ENCODE data around the gene RASD2. TPM values are rescaled to one million over a fixed set of nuclear protein-coding genes. Genes with fewer than 3 reads are reported as not detected.

Gene RASD2
- total RNA-seq, 1 donor from 2014 or later: 2.0 TPM

GRCh38 chr22:35544827-35545226 is 4.2 kb downstream of the RASD2 start:
- intact Hi-C loops (cut with DNase I): no loop called here
- H3K27ac ChIP-seq: no peak overlapping the region

DNA sequence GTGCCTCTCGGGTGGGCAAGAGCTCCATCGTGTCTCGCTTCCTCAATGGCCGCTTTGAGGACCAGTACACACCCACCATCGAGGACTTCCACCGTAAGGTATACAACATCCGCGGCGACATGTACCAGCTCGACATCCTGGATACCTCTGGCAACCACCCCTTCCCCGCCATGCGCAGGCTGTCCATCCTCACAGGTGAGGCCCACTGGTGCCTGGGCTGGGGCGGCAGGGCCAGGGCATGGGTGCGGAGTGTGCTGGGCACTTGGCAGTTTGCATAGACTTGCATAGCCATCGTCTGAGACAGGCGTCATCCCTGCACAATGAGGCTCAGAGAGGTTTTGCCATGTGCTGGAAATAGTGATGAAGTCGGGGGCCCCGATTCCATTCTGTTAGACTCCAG is 6.3 kb downstream of the RASD2 start:
- Histone ChIP-seq H3K27me3 (no peaks in the 10 kb centered on the region), H3K9me3 (no peaks in the 10 kb centered on the region), H3K4me1 (no peaks in the 10 kb centered on the region), H3K36me3 (no peaks in the 10 kb centered on the region), H3K27ac (no peak overlapping the region), H3K4me3 (no peak overlapping the region)
- DNase-seq (ENCODE audit: extremely low spot score in 2 of 2): no peak
- TF ChIP-seq POLR2A (IDR thresholded peaks at IDR 0.05): no peak
- TF ChIP-seq CTCF (IDR thresholded peaks at IDR 0.05): no peak
- TF ChIP-seq POLR2AphosphoS5 (IDR thresholded peaks at IDR 0.05; ENCODE audit: insufficient read depth in 1 of 2, low read depth in 1 of 2): no peak
- intact Hi-C loops (cut with DNase I): no loop called here

More at GRCh38 chr22:35544827-35545226, 4.2 kb downstream of the RASD2 start:
- Histone ChIP-seq H3K4me3 (no peak overlapping the region), H3K36me3 (no peaks in the 10 kb centered on the region), H3K9me3 (no peaks in the 10 kb centered on the region), H3K4me1 (peaks cover 13% of the 10 kb centered on the region), H3K27me3 (no peaks in the 10 kb centered on the region)
- TF ChIP-seq POLR2AphosphoS5 (IDR thresholded peaks at IDR 0.05; ENCODE audit: insufficient read depth in 1 of 2, low read depth in 1 of 2): no peak
- no peak for TF ChIP-seq CTCF (IDR thresholded peaks at IDR 0.05)
- TF ChIP-seq POLR2A (IDR thresholded peaks at IDR 0.05): no peak
- no peak for DNase-seq (ENCODE audit: extremely low spot score in 2 of 2)

- H3K36me3 ChIP-seq: no peaks in the 10 kb centered on the region
- H3K9me3 ChIP-seq: no peaks in the 10 kb centered on the region
- intact Hi-C loops (cut with DNase I): no loop called here
- no peak overlapping the region for H3K4me3 ChIP-seq
- H3K27ac ChIP-seq: no peak overlapping the region
- no peaks in the 10 kb centered on the region for H3K4me1 ChIP-seq
- no peak for TF ChIP-seq POLR2AphosphoS5 (IDR thresholded peaks at IDR 0.05; ENCODE audit: insufficient read depth in 1 of 2, low read depth in 1 of 2)
- H3K27me3 ChIP-seq: no peaks in the 10 kb centered on the region
- DNase-seq (ENCODE audit: extremely low spot score in 2 of 2): no peak
Observed at GRCh38 chr22:35547987-35548721, 7.5 kb downstream of the RASD2 start.

- intact Hi-C loops (cut with DNase I): no loop called here
- Histone ChIP-seq H3K9me3 (no peaks in the 10 kb centered on the region), H3K4me3 (no peak overlapping the region), H3K4me1 (no peaks in the 10 kb centered on the region), H3K27ac (no peak overlapping the region), H3K27me3 (no peaks in the 10 kb centered on the region), H3K36me3 (no peaks in the 10 kb centered on the region)
- no peak for TF ChIP-seq POLR2A (IDR thresholded peaks at IDR 0.05)
- TF ChIP-seq CTCF (IDR thresholded peaks at IDR 0.05): no peak
- TF ChIP-seq POLR2AphosphoS5 (IDR thresholded peaks at IDR 0.05; ENCODE audit: insufficient read depth in 1 of 2, low read depth in 1 of 2): no peak
- DNase-seq (ENCODE audit: extremely low spot score in 2 of 2): no peak
Observed at GRCh38 chr22:35548722-35549112, 8.1 kb downstream of the RASD2 start.

GRCh38 chr22:35549328-35549727 is 8.7 kb downstream of the RASD2 start:
- H3K27ac ChIP-seq: no peak overlapping the region
- H3K27me3 ChIP-seq: no peaks in the 10 kb centered on the region
- no peak for DNase-seq (ENCODE audit: extremely low spot score in 2 of 2)
- intact Hi-C loops (cut with DNase I): no loop called here
- TF ChIP-seq POLR2A (IDR thresholded peaks at IDR 0.05): no peak
- no peak for TF ChIP-seq CTCF (IDR thresholded peaks at IDR 0.05)
- no peak for TF ChIP-seq POLR2AphosphoS5 (IDR thresholded peaks at IDR 0.05; ENCODE audit: insufficient read depth in 1 of 2, low read depth in 1 of 2)
- no peaks in the 10 kb centered on the region for H3K9me3 ChIP-seq
- no peaks in the 10 kb centered on the region for H3K36me3 ChIP-seq
- no peaks in the 10 kb centered on the region for H3K4me1 ChIP-seq
- H3K4me3 ChIP-seq: no peak overlapping the region

All from vagina (tissue), 2 donors.